Measurements from ENCODE around the gene GOLGA6B. TPM values are rescaled to one million over a fixed set of nuclear protein-coding genes. Genes with fewer than 3 reads are reported as not detected.
"Not testable (repeated sequence)": the region's sequence is repeated elsewhere in the genome, so short reads cannot be mapped to it uniquely, and the experiment has no call there.

The GOLGA6B gene
- total and polyA plus RNA-seq, 2 of the 4 experiments (the other 2 are of a cell fraction) = not detected

- H4K8ac ChIP-seq (ENCODE audit: low read depth in 2 of 2, low read length in 2 of 2); in situ Hi-C loops (cut with MboI; ENCODE audit: low sequenced_read_pairs); dilution Hi-C loops (cut with HindIII; ENCODE audit: low sequenced_read_pairs, unreplicated experiment); H3K18ac ChIP-seq (ENCODE audit: low read depth, low read length); CTCF ChIA-PET; H4K5ac ChIP-seq (ENCODE audit: low read depth, low read length); H3K79me1 ChIP-seq (ENCODE audit: low read depth in 1 of 2, low read length in 2 of 2); H2AK9ac ChIP-seq (replicated peaks; ENCODE audit: low read depth, low read length, poor library complexity); H3K14ac ChIP-seq (replicated peaks; ENCODE audit: low read depth, low read length); H2BK20ac ChIP-seq (ENCODE audit: low read depth, low read length); H3K4ac ChIP-seq (ENCODE audit: low read depth, low read length); H2BK120ac ChIP-seq (ENCODE audit: low read depth, low read length); H3K27me3 ChIP-seq (ENCODE audit: control insufficient read depth, insufficient read depth, low read length); H3K9ac ChIP-seq (ENCODE audit: low read depth, low read length); H3K4me2 ChIP-seq (ENCODE audit: low read depth, low read length); H3K4me3 ChIP-seq (ENCODE audit: insufficient read depth, low read depth, low read length); intact Hi-C loops (cut with micrococcal nuclease); H2AFZ ChIP-seq (replicated peaks; ENCODE audit: low read length, poor library complexity); H2AK5ac ChIP-seq (ENCODE audit: low read depth, low read length); H3K9me3 ChIP-seq (ENCODE audit: control insufficient read depth, insufficient read depth, low read length); H4K20me1 ChIP-seq (ENCODE audit: insufficient read depth, low read length); H2BK15ac ChIP-seq (ENCODE audit: low read depth, low read length); H3K36me3 ChIP-seq (ENCODE audit: control insufficient read depth, insufficient read depth, low read length); H3K56ac ChIP-seq (ENCODE audit: extremely low read depth, insufficient read depth, low read length); BruUV-seq (replicated peaks); POLR2A ChIA-PET (ENCODE audit: unreplicated experiment); ATAC-seq (ENCODE audit: low read depth); H3K4me1 ChIP-seq (ENCODE audit: control insufficient read depth, insufficient read depth, low read length); H3K23ac ChIP-seq (ENCODE audit: low read depth, low read length); H4K91ac ChIP-seq (ENCODE audit: insufficient read depth, low read depth, low read length); DNase-seq; H2BK5ac ChIP-seq (ENCODE audit: low read depth, low read length, poor library complexity, severe bottlenecking); H3K27ac ChIP-seq (ENCODE audit: insufficient read depth, low read length); H3K9me1 ChIP-seq (ENCODE audit: insufficient read depth, low read length): not testable (repeated sequence)
- WGBS, 2 experiments (ENCODE audit: extremely low coverage in 2 of 2, insufficient read length in 1 of 2) = no CpG with 5 or more reads among the region's 3 CpGs
Measured at GRCh38 chr15:72608084-72608483, 46.4 kb upstream of the GOLGA6B start.

Measured in IMR-90 (cell line).